OCI-LY7 (cell line): ENCODE data around the gene CCDC102A. TPM values are rescaled to one million over a fixed set of nuclear protein-coding genes. Genes with fewer than 3 reads are reported as not detected.

Experiments used
- BruUV-seq: library from RNA; stranded (reverse); fragments of 400-500 nt; replicated peaks from 2 replicates; lab custom pipeline; 2021; lab: Mats Ljungman, UMichigan
- CTCF ChIA-PET: fragments of 300-600 bp; sonication (Branson Sonifier 250); formaldehyde crosslinking; loops from one replicate; lab custom pipeline; 2022; ENCODE audit warnings: antibody characterized with exemption; ENCODE audit not compliant: unreplicated experiment; lab: Charles Lee
- POLR2A ChIA-PET: fragments of 300-600 bp; sonication (Branson Sonifier 250); formaldehyde crosslinking; loops from one replicate; lab custom pipeline; 2022; ENCODE audit warnings: antibody characterized with exemption; lab: Charles Lee
- DNase-seq: peaks from one replicate; pipeline ENCODE4 v3.0.0-alpha.2; 2015; ENCODE audit warnings: low spot score
- H2AFZ ChIP-seq: fragments of 200-600 bp; sonication (generic), shearing (Covaris generic); 2 replicates; pipeline ENCODE4 v1.6.1; 2014; ENCODE audit warnings: mild to moderate bottlenecking, antibody characterized with exemption, low read length, moderate library complexity
- H3K27ac ChIP-seq: fragments of 200-600 bp; sonication (generic); 2 replicates; pipeline ENCODE4 v1.5.1; 2014; ENCODE audit warnings: mixed run types, low read depth, mild to moderate bottlenecking, moderate library complexity, low read length, inconsistent platforms; ENCODE audit not compliant: poor library complexity, severe bottlenecking
- H3K36me3 ChIP-seq: fragments of 200-600 bp; sonication (generic); 2 replicates; pipeline ENCODE4 v1.6.1; 2014; ENCODE audit warnings: mild to moderate bottlenecking, antibody characterized with exemption, low read length, moderate library complexity, mixed read lengths; ENCODE audit not compliant: insufficient read depth
- H3K4me1 ChIP-seq: fragments of 200-600 bp; sonication (generic); 2 replicates; pipeline ENCODE4 v1.5.1; 2014; ENCODE audit warnings: mild to moderate bottlenecking, low read length; ENCODE audit not compliant: insufficient read depth, poor library complexity, severe bottlenecking
- H3K4me2 ChIP-seq: fragments of 200-600 bp; sonication (generic); 2 replicates; pipeline ENCODE4 v1.6.1; 2014; ENCODE audit warnings: mild to moderate bottlenecking, low read length
- H3K4me3 ChIP-seq: fragments of 200-600 bp; sonication (generic); 2 replicates; pipeline ENCODE4 v1.5.1; 2014; ENCODE audit warnings: mild to moderate bottlenecking, low read depth, low read length; ENCODE audit not compliant: poor library complexity, severe bottlenecking
- H3K79me2 ChIP-seq: fragments of 200-600 bp; sonication (generic); 2 replicates; pipeline ENCODE4 v1.6.1; 2016; ENCODE audit warnings: low read depth, mild to moderate bottlenecking, low read length, moderate library complexity, mixed read lengths; ENCODE audit not compliant: insufficient read depth
- H3K9me2 ChIP-seq: fragments of 200-600 bp; sonication (generic); 2 replicates; pipeline ENCODE4 v1.6.1; 2016; ENCODE audit warnings: mild to moderate bottlenecking, low read length, mixed read lengths; ENCODE audit not compliant: insufficient read depth
- H3K9me3 ChIP-seq: fragments of 200-600 bp; sonication (generic); 2 replicates; pipeline ENCODE4 v1.6.1; 2014; ENCODE audit warnings: mild to moderate bottlenecking, mixed run types, low read length, mixed read lengths
- H4K20me1 ChIP-seq: fragments of 200-600 bp; sonication (generic); 2 replicates; pipeline ENCODE4 v1.6.1; 2014; ENCODE audit warnings: mild to moderate bottlenecking, antibody characterized with exemption, low read length, moderate library complexity, mixed read lengths; ENCODE audit not compliant: insufficient read depth
- EZH2phosphoT487 ChIP-seq: fragments of 200-600 bp; sonication (generic); IDR thresholded peaks from 2 replicates; pipeline ENCODE4 v1.6.1; 2018; ENCODE audit warnings: low read depth, borderline replicate concordance, mild to moderate bottlenecking, mixed run types, antibody characterized with exemption, low read length, moderate library complexity, mixed read lengths
- intact Hi-C: fragments of 100-400 bp; cut with micrococcal nuclease; formaldehyde crosslinking; loops from one replicate; pipeline ENCODE4 v1.10.0; 2022; ENCODE audit not compliant: unreplicated experiment
- total RNA-seq, 2 experiments: library from RNA; depleted of rRNA in 1 of 2; stranded (reverse); fragments of >200 nt in 1 of 2; shearing (Covaris generic) in 1 of 2; gene quantifications; 2 replicates each; pipeline ENCODE4 v1.2.3, GENCODE V29; 2014 to 2022
- TF ChIP-seq, protein P1 (sequence below): fragments of 200-600 bp; sonication (generic); conservative IDR thresholded peaks from 2 replicates; pipeline ENCODE4 v1.5.1; 2014; ENCODE audit warnings: mild to moderate bottlenecking, antibody characterized with exemption, low read length, moderate library complexity, mixed read lengths

The CCDC102A gene
- total RNA-seq, 2 experiments from 2014 or later, result 4.2 to 7.1 TPM

DNA sequence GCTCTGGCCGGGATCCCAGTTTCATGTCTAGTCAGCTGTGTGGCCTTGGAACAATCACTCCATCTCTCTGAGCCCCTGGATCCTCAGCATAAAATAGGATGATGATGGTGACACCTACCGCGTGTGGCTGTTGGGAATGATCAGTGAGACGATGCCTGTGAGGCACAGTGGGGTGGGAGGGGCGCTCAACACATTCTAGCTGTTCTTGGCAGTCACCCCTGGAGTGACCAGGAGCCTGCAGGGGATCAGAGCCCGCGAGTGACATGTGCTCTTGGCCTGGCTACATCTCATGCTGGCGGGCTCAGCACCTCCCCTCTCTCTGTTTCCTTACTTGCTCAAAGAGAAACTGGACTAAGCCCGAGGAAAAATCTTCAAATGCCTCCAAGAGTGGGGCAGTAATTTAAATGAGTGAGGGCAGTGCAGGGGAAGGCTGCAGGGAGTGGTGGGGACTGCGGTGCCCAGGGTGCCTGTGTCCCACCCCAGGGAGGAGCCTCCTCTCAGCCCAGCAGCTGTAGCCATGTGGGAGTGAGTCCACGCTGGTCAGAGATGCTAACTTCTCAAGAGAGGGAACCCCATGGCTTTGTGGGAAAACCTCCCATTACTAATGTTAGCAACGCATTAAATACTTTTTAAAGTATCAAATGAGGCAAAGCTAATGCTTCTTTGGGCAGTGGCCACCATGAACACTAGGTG, 27.0 kb downstream of the CCDC102A start:
- no TSS peak for BruUV-seq
- no peaks in the 10 kb centered on the region for H3K9me2 ChIP-seq
- ChIA-PET CTCF (no interaction called here), POLR2A (no interaction called here)
- H3K4me1 ChIP-seq, result no peaks in the 10 kb centered on the region
- H3K4me3 ChIP-seq, result no peak overlapping the region
- no peaks in the 10 kb centered on the region for H4K20me1 ChIP-seq
- H3K36me3 ChIP-seq, result no peaks in the 10 kb centered on the region
- H2AFZ ChIP-seq, result no peak overlapping the region
- intact Hi-C loops, result no loop called here
- H3K79me2 ChIP-seq, result no peaks in the 10 kb centered on the region
- DNase-seq, result no peak
- no peak overlapping the region for H3K4me2 ChIP-seq
- no peaks in the 10 kb centered on the region for H3K9me3 ChIP-seq
- H3K27ac ChIP-seq, result no peak overlapping the region
- TF ChIP-seq EZH2phosphoT487, result no peak
- TF ChIP-seq, protein P1, sequence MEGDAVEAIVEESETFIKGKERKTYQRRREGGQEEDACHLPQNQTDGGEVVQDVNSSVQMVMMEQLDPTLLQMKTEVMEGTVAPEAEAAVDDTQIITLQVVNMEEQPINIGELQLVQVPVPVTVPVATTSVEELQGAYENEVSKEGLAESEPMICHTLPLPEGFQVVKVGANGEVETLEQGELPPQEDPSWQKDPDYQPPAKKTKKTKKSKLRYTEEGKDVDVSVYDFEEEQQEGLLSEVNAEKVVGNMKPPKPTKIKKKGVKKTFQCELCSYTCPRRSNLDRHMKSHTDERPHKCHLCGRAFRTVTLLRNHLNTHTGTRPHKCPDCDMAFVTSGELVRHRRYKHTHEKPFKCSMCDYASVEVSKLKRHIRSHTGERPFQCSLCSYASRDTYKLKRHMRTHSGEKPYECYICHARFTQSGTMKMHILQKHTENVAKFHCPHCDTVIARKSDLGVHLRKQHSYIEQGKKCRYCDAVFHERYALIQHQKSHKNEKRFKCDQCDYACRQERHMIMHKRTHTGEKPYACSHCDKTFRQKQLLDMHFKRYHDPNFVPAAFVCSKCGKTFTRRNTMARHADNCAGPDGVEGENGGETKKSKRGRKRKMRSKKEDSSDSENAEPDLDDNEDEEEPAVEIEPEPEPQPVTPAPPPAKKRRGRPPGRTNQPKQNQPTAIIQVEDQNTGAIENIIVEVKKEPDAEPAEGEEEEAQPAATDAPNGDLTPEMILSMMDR, result no peak

DNA sequence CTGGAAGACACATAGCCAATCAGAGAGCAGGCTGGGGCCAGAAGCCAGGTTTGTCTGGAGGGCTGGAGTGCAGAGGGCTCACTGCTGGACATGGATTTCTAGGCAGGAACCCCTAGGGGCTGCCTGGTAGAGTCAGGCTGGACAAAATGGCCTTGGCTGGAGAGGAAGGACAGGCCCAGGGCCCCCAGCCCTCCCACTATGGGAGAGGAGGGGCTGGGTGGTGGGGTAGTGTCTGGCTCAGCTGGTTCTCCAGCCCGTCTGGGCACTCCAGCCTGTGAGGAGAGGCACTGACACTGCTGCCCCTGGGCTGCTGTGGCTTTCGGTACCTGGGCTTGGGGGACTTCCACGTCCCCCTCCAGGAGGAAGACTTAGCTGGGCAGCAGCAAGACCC, 28.3 kb downstream of the CCDC102A start:
- DNase-seq, result no peak
- no TSS peak for BruUV-seq
- intact Hi-C loops, result no loop called here
- no peaks in the 10 kb centered on the region for H3K9me3 ChIP-seq
- H4K20me1 ChIP-seq, result no peaks in the 10 kb centered on the region
- no peak overlapping the region for H2AFZ ChIP-seq
- TF ChIP-seq EZH2phosphoT487, result no peak
- TF ChIP-seq, protein P1, result no peak
- H3K36me3 ChIP-seq, result no peaks in the 10 kb centered on the region
- ChIA-PET POLR2A (no interaction called here), CTCF (no interaction called here)
- no peak overlapping the region for H3K4me3 ChIP-seq
- H3K4me1 ChIP-seq, result no peaks in the 10 kb centered on the region
- no peak overlapping the region for H3K4me2 ChIP-seq
- no peak overlapping the region for H3K27ac ChIP-seq
- H3K9me2 ChIP-seq, result no peaks in the 10 kb centered on the region
- H3K79me2 ChIP-seq, result no peaks in the 10 kb centered on the region
